Activated CD8-positive, alpha-beta memory T cell treated with anti-CD3 and anti-CD28 coated beads for 4 hours (primary cell): ENCODE results near the gene CDC42BPA.
"Not testable (repeated sequence)": the region's sequence is repeated elsewhere in the genome, so short reads cannot be mapped to it uniquely, and the experiment has no call there.

Experiments
- DNase-seq, 2 donors: peaks; one replicate each; pipeline ENCODE4 v3.0.0-alpha.2; 2020; ENCODE audit warnings: low read depth in 2 of 2

CDC42BPA gene

DNA sequence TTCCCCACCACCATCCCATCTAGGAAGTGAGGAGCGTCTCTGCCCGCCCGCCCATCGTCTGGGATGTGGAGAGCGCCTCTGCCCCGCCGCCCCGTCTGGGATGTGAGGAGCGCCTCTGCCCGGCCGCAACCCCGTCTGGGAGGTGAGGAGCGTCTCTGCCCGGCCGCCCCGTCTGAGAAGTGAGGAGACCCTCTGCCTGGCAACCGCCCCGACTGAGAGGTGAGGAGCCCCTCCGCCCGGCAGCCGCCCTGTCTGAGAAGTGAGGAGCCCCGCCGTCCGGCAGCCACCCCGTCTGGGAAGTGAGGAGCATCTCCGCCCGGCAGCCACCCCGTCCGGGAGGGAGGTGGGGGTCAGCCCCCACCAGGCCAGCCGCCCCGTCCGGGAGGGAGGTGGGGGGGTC, 185.6 kb downstream of the CDC42BPA start:
- DNase-seq: not testable (repeated sequence)

DNA sequence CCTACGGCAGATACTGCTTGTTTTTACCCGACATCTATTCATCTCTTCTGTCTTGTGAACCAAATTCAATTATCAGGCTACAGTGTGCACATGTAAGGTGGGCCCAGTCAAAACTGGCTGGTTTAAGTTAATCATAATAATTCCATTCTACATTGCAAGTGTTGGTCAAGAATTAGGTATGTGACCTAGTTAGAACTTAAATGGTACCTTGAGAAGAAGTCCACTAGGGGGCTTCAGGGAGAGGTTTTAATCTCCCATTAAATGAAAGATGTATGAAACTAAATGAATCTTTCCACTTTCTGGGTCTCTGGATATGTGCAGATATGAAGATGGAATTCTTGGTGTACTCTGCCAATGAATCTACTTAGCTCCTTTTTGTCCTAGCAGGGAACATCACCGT, 187.1 kb downstream of the CDC42BPA start:
- DNase-seq: no peak

DNA sequence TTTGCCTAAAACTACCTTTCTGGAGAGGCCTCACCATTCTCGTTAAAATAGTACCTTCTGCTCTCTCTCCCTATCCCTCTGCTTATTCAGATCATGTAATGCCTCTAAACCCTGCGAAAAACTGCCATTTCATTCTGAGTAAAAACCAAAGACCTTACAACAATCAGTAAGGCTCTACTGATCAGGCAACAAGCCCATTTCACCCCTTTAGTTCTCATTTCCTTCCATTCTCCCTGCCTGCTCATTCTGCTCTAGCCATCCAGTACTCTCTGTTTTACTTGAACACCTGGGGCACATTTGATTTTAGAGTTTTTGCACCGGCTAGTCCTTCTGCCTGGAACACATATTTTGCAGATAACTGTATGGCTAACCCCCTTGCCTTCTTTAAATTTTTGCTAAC, 190.4 kb downstream of the CDC42BPA start:
- DNase-seq: no peak

DNA sequence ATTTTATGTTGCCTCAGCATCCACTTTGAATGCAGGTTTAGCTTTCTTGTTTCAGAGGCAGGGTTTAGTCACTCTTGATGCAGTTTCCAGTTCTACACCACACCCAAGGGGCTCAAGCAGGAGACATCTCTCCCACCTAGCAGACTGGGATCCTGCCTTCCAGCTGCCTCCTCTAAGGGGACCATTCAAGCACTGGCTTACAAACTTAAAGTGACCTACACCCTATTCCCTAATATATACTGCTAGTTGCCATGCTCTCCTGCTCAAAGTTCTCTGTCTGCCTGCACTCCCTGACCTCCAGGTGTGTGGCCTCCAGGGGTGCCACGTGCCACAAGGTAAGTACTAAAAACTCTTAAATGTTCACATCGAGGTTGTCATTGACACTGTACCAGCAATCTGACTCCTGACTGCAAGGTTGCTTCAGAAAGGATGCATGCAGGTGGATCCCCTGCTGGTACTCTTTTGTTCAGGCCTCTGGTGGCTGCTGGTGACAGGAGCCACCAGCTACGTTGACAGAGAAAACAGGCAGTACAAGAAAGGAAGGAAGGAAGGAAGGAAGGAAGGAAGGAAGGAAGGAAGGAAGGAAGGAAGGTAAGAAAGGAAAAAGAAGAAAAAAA, 192.3 kb downstream of the CDC42BPA start:
- DNase-seq: no peak

DNA sequence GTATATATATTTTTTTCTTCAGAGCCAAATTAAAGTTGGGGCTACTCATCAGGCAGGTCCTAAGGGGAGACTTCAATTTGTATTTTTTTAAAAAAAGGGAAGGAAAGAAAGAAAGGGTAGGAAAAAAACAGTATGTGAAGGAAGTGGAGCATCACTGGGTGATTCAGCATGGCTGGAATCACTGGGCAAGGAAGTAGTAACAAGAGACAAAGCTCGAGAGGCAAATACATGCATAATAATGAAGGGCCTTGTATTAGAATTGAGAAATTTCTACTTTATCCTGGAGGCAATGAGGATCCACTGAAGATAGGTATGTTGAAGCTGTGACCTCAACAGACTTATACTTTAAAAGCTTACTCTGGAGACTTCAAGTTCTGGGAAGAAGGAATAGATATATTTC, 193.8 kb downstream of the CDC42BPA start:
- DNase-seq: no peak

DNA sequence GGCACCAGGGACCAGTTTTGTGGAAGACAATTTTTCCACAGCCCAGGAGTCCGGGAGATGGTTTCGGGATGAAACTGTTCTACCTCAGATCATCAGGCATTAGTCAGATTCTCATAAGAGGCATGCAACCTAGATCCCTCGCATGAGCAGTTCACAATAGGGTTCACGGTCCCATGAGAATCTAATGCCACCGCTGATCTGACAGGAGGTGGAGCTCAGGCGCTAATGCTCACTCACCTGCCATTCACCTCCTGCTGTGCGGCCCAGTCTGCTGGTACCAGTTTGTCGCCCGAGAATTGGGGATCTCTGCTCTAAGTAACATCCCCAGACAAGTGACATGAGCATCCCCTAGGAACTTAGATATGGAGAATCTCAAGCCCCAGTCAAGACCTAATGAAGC, 197.5 kb downstream of the CDC42BPA start:
- DNase-seq: no peak

DNA sequence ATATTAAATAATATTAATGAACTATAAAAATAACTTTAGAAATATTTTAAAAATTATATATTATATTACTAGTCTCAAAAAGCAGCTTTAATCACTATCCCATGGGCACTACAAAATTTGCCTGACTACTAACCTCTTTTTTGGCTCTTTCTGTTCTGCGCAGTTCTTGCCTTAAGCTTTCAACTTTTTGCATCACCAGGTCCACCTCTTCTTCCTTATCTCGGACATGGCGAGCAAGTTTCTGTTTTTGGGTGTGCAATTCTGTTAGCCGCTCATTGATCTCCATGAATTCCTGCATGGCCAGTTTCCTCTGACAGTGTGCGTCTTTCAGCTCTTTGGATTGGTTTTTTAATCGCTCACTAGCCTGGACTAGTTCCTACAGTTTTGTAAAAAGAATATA, 205.8 kb downstream of the CDC42BPA start:
- no peak for DNase-seq

DNA sequence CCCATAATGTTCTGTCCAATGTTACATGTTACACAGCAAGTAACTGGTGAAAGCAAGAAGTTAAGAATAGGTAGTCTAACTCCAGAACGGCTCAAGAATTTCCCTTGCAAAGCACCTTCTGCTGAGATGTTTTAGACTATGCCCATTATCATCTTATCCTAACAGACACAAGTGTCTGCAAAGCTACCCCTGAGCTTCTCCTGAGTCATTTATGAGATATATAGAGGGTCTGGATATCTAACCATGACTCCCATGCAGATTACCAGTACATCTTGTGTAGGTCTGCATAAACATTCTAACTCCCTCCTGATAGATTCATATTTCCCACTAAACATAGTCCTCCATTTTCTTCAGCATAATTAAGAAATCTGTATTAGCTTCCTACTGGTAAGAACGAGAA, 206.5 kb downstream of the CDC42BPA start:
- no peak for DNase-seq

DNA sequence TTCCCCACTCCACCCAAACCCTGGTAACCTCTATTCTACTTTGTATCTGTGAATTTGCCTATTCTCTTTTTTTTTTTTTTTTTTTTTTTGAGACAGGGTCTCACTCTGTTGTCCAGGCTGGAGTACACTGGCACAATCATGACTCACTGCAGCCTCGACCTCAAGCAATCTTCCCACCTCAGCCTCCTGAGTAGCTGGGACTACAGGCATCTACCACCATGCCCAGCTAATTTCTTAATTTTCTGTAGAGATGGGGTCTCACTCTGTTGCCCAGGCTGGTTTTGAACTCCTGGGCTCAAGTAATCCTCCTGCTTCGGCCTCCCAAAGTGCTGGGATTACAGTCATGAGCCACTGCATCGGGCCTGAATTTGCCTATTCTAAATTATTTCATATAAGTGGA, 213.0 kb downstream of the CDC42BPA start:
- not testable (repeated sequence) for DNase-seq

DNA sequence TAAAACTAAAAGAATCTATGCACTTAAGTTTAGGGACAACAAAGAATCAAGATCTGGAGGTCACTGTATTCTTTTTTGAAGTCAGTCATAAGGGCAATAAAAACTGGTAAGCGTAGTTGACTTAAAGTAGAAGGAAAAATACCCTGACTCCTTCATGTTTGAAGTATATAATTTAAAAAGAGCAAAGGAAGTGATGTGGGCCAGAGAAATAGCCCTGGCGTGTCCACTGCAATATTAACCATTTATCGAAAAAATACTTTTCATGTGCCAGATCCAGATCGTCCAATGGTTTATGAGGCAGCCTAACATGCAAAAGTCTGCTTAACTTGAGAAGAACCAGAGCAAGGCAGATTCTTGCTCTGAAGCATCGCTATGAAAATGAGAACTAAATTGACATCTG, 216.2 kb downstream of the CDC42BPA start:
- DNase-seq: no peak

DNA sequence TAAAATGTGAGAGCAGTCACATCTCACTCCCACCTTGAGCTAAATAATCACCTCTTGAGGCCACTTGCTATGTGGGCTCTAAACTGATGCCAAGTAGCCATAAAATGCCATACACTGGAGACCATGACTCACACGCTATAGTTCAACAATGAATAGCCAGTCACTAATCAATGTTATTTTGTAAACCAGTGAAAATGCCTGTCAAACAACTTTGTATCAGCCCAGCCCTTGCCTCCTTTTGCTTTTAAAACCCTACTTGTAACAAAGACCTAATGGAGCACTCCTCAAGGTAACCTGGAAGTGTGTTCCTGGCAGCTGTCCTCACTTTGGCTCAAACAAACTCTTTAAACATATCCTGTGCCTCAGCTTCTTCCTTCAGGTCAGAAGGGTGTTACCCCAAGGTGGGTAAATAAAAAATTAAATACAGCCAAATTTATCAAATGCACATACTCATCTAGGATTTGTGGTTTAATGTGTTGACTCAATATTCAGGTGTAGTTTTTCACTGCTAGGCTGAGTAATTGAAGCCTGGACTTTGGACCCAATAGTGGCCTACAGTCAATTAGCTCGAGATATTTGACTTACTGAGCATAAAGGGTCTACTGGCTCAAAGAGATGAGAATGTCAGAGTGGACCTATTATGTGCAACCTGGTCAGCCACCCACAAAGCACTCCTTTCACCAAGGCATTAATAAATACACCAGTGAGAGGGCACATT, 223.9 kb downstream of the CDC42BPA start:
- no peak for DNase-seq

DNA sequence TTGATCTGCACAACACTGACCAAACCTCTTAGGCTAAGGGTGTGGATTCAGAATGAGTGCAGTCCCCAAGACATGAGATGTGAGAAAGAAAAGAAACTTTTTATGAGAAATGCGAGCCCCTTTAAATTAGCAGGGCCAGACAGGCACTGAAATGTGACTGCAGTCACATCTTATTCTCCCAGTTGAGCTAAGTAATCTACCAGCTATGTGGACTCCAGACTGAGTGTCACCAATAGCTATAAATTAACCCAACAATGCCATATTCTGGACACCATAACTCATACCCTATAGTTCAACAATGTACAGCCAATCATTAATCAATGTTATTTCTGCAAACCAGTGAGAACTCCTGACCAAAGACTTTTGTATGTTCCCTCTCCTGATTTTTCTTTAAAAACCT, 225.0 kb downstream of the CDC42BPA start:
- no peak for DNase-seq

DNA sequence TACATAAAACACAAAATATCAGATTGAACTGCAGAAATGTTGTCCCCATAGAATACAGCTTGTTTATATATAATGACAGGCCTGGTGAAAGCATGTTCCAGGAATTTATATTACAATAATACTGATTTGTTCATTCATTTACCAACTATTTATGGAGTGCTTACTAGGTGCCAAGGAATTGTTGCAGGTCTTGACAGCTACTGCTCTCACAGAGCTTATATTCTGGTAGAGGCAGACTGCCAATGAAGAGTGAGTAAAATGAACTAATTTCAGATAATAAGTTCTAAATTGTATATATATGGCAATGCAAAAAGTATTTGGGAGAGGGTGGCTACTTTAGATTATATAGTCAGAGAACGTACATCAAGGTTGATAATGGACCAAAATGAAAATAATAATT, 226.2 kb downstream of the CDC42BPA start:
- DNase-seq: no peak

DNA sequence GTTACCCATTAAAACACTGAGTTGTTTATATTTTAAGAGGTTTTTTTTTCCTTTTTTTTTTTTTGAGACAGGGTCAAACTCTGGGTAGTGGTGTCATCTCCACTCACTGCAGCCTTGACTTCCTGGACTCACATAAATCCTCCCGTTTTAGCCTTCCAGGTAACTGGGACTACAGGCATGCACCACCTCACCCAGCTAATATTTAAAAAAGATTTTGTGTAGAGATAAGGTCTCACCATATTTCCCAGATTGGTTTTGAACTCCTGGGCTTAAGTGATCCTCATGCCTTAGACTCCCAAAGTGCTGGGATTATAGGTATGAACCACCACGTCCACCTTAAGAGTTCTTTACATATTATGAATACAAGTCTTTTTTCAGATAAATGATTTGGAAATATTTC, 231.7 kb downstream of the CDC42BPA start:
- DNase-seq: no peak

DNA sequence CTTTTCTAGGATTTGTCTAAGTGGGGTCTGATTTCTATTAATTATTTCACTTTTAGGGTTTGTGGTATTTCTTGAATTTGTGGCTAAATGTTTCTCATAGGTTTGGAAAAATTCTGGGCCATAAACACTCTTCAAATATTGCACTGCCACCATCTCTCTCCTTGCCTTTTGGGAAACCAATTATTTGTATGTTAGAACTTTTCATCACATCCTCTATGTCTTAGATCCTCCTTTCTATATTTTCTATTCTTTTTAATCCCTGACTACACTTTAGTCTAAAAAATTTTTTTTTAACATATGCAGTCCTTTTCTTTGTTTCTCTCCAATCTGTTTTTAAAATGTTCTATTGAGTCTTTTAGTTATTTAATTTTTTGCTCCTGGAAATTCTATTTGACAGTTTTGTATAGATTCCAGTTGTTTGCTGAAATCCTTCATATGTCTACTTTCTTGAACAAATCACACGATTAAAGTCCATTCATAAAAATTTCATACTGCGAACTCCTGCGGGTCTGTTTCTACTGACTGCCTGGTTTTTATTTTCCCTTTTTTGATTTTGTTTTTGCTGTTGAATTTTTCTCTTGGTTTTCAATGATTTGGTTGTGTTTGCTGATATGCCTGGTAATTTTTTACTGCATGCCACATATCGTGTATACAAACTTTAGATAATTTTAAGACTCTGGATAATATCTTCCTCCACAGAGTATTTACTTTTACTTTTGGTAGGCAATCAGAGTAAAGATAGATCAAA, 235.1 kb downstream of the CDC42BPA start:
- DNase-seq: no peak

DNA sequence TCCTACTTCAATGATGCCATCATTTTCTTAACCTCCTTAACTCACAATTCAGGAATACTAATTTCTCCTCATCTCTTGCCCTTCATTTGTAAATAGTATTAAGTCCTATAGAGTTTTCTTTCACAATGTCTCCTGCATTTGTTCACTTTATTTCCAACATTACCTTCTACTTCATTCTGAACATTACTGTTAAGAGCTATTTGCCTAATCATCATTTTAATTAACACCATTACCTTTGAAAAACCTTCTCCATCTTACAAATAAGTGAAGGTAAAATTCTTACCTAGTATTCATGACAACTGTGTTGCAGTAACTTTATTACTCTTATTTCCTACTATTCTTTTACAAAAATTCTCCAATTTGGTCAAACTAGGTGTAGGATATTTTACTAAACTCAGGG, 240.5 kb downstream of the CDC42BPA start:
- DNase-seq: no peak

DNA sequence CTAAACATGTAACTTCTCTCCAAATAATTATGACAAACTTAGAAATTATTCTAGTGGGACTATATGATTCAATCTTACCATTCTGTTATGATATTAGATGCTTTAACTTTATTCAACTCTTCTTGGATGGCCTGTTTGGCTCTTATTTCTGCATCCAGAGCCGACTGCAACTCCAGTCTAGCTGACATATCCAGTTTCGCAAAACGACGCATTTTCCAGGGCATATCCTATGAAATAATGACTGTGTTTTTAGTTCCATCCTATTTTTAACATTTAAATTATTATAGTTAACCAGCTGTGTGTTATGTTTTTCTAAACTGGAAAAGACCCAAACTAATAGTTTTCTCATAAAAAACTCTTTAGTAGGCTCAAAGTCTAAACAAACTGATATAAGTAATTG, 244.5 kb downstream of the CDC42BPA start:
- DNase-seq: no peak

DNA sequence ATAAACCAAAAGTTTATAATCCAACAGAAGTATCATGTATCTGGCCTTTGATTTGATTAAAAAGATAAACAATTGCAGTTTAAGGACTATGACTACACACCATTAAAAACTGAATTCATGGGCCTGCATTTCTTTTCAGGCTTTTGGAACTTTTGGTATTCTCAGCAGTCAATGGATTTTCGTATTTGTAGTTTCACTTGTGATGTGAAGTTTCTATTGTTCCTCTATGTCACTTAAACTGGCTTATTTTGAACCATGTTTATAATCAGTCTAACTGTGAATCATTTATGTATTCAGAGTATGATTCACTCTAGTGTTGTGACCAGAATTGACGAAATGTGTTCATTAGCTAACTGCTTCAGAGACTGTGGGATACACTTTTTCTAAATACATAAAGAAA, 245.3 kb downstream of the CDC42BPA start:
- DNase-seq: no peak

DNA sequence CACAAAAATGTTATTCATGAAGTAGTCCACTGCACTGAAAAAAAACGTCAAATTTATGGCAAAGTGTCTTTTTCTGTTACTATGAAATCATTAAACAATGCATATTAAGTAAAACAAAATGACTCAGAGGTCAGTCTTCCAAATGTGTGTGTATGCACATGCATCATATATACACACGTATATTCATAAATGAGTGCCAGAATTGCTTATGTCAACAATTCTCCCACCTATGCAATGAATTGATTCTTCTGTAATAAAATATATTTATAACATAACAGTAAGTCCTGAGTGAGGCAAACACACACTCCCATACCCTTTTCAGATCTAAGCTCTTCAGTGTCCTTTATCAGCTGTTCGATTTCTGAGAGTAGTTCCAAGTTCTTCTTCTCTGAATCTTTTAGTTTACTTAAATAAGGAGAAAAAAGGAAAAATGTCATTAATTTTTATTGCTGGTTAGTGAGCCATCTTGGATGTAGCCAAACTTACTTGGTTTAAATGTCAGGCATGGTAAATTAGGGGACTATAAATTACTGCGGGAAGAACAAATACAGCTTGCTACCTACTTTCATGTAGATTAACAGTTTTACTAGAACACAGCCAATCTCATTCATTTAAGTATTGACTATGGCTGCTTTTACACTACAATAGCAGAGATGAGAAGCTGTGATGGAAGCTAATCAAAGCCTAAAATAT, 246.3 kb downstream of the CDC42BPA start:
- DNase-seq: no peak

DNA sequence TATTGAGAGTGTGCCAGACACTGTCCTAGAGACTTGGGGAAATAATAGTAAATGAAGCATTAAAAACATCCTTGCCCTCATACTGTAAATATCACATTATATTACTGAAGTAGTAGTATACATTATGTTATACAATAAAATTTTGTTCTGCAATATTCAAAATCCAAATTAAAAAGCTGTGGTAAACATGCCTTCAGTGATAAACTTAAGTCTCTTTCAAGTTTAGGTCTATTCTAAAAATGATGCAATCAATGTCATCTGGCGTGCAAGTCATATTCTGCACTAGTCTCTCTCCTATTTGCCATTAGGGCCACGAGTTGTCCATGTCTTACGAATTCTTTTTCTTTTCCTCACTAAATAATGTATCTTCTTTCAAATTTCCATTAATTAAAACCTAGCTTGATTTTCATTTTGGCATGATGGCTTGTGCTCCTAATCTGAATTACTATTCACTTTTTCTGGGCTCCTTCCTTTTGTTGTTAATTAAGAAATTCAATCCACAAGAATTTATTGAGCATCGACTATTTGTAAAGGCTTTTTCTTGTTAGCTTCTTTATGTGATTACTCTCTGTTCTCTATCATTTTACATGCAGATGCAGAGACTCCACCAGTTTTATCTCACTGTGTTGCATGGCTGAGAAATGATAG, 247.5 kb downstream of the CDC42BPA start:
- no peak for DNase-seq

DNA sequence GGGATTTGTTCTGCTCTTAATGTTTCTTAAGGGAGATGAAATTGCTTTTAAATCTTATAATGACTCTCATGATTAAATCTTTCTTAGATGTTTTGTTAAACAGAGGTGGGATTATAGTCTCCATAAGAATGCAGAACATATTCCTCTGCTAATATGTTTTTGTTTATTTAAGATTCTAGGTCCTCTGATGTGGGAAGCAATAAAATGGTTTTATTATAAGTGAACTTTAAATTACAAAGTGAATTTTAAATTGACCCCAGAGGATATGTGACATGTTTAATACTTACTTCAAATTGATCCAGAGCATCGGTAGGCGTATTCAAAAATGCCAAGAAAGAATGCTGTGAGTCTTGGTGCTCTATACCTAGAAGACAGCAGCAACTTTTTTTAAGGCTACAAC, 248.8 kb downstream of the CDC42BPA start:
- no peak for DNase-seq

DNA sequence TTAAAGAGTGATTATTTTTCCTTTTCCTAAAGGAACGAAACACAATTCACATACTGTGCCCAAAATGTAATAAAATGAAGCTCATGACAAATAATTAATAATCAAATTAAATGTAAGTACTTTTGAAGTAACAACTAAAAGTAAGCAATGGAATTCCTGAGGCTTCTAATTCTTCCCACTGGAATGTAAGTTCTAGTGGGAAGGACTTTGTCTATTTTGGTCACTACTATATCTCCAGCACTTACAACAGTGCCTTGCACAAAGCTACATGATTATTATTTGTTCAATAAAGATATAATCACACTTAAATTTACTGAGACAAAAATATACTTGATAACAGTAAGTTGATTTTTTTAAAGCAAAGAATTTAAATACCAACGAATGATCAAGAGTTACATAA, 249.4 kb downstream of the CDC42BPA start:
- DNase-seq: no peak
